Right renal cortex interstitium (tissue), 3 donors: ENCODE measurements around the gene FBXL13. TPM values are rescaled to one million over a fixed set of nuclear protein-coding genes. Genes with fewer than 3 reads are reported as not detected.
"Not testable (repeated sequence)": the region's sequence is repeated elsewhere in the genome, so short reads cannot be mapped to it uniquely, and the experiment has no call there.

Source experiments
- DNase-seq, 3 donors: peaks; one replicate each; pipeline ENCODE4 v3.0.0-alpha.2; 2013; ENCODE audit warnings: low read depth in 3 of 3, low spot score in 2 of 3
- polyA plus RNA-seq, 3 donors: library from polyadenylated mRNA; unstranded; fragments of 120-200 nt; gene quantifications; one replicate each; pipeline ENCODE4 v1.2.1, GENCODE V29; 2013; ENCODE audit not compliant: insufficient read length in 3 of 3

The FBXL13 gene
- polyA plus RNA-seq, 3 donors = 2.8 to 3.0 (median 2.9) TPM

DNA sequence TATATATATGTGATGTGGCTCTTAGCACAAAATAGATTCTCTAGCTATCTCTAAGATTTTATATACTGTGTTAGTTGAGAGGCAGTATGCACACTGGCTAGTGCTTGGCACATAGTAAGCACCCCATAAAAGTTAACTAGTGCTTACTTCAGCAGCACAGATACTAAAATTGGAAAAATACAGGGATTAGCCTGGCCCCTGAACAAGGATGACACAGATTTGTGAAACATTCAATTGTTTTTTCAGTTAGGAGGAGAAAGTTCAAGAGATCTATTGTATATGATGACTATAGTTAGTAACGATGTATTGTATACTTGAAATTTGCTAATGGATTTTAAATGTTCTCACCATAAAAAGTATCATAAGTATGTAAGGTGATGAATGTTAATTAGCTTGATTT lies 240.1 kb downstream of the FBXL13 start:
- DNase-seq = no peak

DNA sequence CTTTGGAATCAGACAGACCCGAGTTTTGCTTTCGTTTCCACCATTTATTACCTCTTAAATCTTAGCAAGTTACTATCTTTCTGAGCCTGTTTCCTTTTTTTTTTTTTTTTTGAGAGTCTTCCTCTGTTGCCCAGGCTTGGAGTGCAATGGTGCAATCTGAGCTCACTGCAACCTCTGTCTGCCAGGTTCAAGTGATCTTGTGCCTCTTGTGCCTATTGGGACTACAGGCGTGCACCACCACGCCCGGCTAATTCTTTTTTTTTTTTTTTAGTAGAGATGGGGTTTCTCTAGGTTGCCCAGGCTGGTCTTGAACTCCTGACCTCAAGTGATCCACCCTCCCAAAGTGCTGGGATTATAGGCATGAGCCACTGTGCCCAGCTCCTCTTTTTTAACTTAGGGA lies 241.3 kb downstream of the FBXL13 start:
- no peak for DNase-seq

- DNase-seq = no peak
These were observed 241.9 kb downstream of the FBXL13 start for GRCh38 chr7:102832674-102833073.

GRCh38 chr7:102830197-102830596 lies 244.4 kb downstream of the FBXL13 start:
- DNase-seq = no peak

DNA sequence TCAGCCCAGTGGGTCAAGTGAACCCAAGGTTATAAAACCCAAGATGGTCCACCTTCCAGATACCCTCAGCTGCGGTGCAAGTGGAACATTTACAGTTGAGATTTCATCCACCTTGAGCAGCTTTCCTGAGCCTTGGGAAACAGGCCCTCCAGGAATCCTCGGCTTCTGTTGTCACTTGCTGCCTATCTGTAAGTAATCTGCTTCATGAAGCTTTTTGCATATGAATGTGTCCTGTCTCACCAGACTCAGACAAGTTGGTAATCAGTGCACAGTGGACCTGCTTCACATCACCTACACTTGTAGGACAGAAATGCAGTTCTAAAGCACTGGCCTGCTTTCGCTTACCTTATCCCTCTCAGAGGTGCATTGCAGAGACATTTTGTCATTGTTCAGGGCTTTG lies 245.5 kb downstream of the FBXL13 start:
- no peak for DNase-seq

DNA sequence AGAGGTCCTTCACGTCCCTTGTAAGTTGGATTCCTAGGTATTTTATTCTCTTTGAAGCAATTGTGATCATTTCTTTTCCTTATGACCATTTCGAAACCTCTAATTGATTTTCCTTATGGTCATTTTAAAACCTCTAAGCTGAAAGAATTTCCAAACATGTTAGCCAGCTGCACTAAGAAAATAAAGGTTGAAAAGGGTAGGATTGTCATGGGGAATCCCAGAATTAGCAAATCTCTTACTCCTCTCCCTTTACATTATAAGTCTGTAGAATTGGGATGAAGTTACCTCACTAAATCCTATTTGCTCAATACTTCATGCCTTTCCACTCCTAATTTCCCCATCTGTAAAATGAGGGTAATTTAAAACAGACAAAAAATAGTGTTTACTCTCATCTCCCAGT lies 246.3 kb downstream of the FBXL13 start:
- DNase-seq = no peak

DNA sequence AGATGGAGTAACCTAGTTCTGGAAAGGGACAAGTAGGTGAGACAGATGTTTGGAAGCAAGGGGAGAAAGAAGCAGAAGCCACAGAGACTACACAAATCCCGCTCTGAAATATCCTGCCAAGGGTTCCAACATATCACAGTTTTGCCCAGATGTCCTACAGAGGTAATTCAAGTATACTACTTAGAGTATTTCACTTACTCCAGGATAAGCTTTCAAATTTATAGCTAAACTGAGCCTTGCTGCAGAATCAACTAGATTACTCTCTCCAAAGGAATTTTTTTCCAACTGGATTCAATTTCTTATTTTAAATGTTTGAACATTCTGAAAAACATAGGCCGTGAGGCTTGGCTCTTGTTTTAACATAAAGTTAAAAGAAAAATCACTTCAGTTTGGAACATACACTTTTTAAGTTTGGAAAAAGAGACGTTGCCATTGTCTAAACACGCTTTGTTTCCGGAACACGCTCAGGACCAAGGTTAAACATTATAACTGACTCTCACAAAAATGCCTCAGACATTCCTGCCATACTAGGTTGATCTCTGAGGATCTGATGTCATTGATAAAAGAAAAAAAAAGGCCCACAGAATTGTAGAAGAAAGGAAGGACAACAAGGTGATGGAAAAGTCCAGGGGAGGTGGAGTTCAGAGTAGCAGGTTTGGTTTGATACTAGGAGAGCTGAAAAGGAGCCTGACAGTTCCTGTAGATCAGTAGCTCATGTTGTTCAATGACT lies 251.0 kb downstream of the FBXL13 start:
- no peak for DNase-seq

DNA sequence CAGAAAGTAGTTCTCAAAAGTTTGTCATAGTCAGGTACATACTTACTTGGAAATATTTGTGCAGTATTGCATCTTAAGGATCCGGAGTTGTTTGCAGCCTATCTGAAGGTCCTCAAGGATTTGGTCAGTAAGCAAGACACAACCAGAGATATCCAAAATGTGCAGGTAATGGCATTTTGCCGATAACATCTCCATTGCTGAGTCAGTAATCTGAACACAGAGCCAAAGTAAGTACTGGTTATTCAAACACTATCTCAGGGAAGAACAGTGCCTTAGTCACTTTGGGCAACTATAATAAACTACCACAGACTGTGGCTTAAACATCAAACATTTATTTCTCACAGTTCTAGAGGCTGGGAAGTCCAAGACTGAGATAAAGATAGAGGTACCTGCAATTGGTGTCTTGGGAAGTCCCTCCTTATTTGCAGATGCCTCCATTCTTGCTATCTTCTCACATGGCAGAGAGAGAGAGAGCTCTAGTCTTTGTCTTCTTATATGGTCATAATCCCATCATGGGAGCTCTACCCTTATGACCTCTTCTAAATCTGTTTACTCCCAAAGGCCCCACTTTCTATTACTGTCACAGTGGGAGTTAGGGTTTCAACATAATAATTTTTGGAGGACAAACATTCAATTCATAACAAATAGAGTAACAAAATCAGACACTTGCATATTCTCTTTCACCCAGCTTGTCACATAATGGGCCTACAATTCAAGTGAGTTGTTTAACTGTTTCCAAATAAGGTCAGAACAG lies 252.4 kb downstream of the FBXL13 start:
- DNase-seq = no peak

DNA sequence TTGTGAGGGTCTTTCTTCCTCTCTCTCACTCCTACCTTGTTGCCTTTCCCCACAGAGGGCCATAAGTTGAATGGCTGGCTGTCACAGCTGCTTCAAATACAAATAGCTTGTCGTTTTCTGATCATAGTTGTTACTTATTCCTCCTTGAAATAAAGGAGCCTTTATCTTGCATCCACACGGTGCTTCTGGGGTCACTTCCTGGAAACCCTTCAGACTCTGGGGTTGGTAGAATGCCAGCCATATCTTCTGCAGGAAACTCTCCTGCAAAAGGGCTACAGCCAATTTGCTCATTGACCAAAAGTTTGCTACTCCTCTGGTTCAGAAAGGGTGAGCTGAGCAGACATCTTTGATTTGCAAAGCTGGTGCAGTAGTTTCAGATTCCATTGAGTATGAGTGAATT lies 255.4 kb downstream of the FBXL13 start:
- no peak for DNase-seq

DNA sequence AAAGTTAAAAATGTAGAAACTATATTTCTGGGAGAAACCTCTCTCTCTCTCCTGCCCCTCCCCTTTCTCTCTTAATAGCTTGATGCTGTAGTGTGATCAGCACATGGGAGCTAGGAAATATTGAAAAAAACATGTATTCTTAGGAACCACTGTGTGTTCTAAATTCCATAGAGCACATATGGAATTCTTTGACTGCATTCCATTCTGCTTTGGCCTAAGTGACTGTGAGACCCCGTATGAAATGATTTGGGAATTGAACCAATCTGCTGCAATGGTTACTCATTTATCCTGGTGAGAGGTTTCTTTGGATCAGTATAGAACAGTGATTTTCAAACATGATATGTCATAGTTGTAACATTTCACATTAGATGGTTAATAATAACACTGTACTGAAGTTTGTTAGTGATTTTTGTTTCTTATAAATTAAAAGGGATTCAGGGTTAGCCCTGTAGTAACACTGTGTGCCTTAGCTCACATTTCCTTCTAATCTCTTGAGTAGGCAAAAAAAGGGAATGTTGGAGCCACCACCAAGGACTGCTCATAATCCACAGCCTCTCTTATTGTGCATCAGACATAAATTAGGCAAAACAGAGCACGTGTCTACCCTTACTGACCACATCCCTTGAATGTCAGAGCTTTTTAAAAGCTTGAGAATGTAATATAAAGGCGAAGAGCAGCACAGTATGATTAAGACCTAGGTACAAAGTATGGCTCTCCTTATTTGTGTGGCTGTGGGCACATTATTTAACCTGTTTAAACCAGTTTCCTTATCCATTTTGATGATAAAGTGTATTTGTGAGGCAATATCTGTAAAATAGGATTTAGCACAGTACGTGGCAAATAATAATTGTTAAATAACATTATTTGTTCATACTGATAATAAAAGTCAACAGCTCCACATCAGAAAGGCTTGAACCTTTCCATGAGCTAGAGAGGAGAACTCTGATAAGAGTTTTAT lies 256.7 kb downstream of the FBXL13 start:
- DNase-seq = no peak

- DNase-seq = no peak
These were observed 260.5 kb downstream of the FBXL13 start for GRCh38 chr7:102814025-102814471.

DNA sequence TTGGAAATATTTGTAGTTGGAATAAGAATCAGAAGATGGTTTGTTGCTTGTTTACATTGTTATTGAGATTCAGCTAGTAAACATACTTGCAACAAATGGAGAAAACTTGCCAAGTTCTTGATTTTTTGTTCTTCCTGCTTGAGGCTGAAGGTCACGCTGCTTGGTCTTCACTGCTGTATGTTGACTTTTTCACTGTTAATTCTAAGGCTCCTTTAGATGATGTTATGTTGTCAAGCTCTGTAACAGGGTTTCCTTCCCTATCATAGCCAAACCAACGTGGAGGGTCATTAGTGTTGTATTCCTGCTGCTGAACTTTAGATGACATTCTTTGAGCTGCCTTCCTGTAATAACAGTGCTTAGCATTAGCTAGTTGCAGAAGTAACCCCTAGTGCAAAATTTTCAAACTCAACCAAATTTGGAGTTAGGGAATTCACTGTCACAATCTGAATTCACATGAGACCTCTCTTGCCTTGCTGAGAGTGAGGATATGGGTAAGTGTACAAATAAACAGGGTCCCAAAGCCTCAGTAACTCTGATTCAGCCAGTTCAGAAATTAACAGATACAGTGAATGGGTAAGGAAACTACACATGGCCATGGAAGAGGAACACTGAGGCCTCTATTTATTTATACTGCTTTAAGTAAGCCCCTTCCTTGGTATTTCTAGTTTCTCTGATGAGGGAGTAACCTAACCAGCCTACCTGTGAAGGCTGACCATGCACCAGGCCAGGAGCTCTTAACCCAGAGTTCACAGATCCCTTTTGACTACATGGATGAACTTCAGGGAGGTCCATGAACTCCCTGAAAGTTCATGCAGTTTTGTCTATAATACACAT lies 261.2 kb downstream of the FBXL13 start:
- DNase-seq = no peak

- no peak for DNase-seq
These were observed 262.5 kb downstream of the FBXL13 start for GRCh38 chr7:102811942-102812678.

- DNase-seq = no peak
These were observed 263.7 kb downstream of the FBXL13 start for GRCh38 chr7:102810916-102811315.

- no peak for DNase-seq
These were observed 268.0 kb downstream of the FBXL13 start for GRCh38 chr7:102806613-102807012.

DNA sequence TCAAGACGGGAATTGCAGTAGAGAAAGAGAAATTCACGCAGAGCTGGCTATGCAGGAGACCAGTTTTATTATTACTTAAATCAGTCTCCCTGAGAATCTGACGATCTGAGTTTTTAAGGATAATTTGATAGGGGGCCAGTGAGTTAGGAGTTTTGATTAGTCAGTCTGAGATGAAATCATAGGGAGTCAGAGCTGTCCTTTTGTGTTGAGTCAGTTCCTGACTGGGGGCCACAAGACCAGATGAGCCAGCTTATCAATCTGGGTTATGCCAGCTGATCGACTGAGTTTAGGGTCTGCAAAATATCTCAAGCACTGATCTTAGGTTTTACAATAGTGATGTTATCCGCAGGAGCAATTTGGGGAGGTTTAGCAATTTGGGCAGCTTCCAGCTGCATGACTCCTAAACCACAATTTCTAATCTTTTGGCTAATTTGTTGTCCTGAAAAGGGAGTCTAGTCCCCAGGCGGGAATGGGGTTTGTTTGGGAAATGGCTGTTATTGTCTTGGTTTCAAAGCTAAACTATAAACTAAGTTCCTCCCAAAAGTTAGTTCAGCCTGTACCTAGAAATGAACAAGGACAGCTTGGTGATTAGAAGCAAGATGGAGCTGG lies 278.5 kb downstream of the FBXL13 start:
- DNase-seq = not testable (repeated sequence)

DNA sequence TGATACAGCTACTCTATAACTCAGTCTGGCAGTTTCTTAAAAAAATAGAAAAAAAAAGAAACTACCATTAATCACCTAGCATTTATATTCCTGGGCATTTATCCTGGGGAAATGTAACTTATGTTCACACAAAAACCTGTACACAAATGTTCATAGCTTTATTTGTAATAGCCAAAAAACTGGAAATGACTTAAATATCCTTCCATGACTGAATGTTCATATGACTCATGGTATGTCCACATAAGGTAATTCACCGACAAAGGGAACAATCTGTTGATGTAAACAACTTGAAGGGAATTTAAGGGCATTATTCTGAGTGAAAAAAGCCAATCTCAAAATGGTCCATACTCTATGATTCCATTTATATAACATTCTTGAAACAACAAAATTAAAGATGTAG lies 280.0 kb downstream of the FBXL13 start:
- DNase-seq = not testable (repeated sequence)

DNA sequence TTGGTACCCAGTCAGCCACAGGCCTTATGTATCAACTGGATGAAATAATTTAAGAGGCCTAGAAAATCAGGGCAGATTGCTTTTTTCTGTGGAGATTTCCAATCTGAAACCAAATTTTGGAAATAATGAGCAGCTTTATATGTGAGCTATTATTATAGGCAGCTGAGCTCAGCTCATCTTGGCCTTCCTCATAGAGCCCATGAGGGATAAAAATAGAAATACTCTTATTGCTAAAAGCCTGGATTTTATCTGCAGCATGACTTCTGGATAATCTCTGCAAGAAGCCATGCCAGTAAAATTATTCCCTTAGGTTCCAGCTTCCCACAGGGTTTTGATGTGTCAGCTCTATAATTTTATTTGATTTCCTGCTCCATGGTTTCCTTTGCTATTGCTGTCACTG lies 282.8 kb downstream of the FBXL13 start:
- DNase-seq = not testable (repeated sequence)

- DNase-seq = not testable (repeated sequence)
These were observed 283.2 kb downstream of the FBXL13 start for GRCh38 chr7:102791367-102791766.
